GM19328 (cell line): ENCODE measurements around the gene GNPTG.

Source experiments
- ATAC-seq: cut with Tn5 transposase; IDR thresholded peaks from one replicate; pipeline ENCODE4 v1.9.1; 2021; ENCODE audit warnings: mild to moderate bottlenecking, moderate library complexity; ENCODE audit not compliant: unreplicated experiment

Gene GNPTG

GRCh38 chr16:1367486-1368174 is 15.9 kb downstream of the GNPTG start:
- no peak for ATAC-seq

GRCh38 chr16:1371054-1371978 is 19.6 kb downstream of the GNPTG start:
- ATAC-seq = no peak

GRCh38 chr16:1372292-1372950 is 20.7 kb downstream of the GNPTG start:
- ATAC-seq = no peak

GRCh38 chr16:1374418-1375297 is 22.9 kb downstream of the GNPTG start:
- no peak for ATAC-seq

GRCh38 chr16:1375298-1375640 is 23.5 kb downstream of the GNPTG start:
- no peak for ATAC-seq

- ATAC-seq = no peak
Measured at GRCh38 chr16:1375741-1376410, 24.1 kb downstream of the GNPTG start.

GRCh38 chr16:1377406-1378010 is 25.8 kb downstream of the GNPTG start:
- no peak for ATAC-seq

- no peak for ATAC-seq
Measured at GRCh38 chr16:1378087-1378803, 26.5 kb downstream of the GNPTG start.

GRCh38 chr16:1378804-1379303 is 27.1 kb downstream of the GNPTG start:
- no peak for ATAC-seq

GRCh38 chr16:1379304-1380076 is 27.8 kb downstream of the GNPTG start:
- ATAC-seq = no peak

GRCh38 chr16:1380195-1380594 is 28.5 kb downstream of the GNPTG start:
- ATAC-seq = no peak

GRCh38 chr16:1381612-1382406 is 30.1 kb downstream of the GNPTG start:
- ATAC-seq = no peak

GRCh38 chr16:1383556-1383955 is 31.8 kb downstream of the GNPTG start:
- no peak for ATAC-seq

GRCh38 chr16:1385232-1385631 is 33.5 kb downstream of the GNPTG start:
- no peak for ATAC-seq

- ATAC-seq = no peak
Measured at GRCh38 chr16:1387331-1387730, 35.6 kb downstream of the GNPTG start.

- no peak for ATAC-seq
Measured at GRCh38 chr16:1389762-1390161, 38.0 kb downstream of the GNPTG start.

GRCh38 chr16:1390239-1390779 is 38.6 kb downstream of the GNPTG start:
- ATAC-seq = no peak
